ENCODE results near the gene C1QTNF2. TPM values are rescaled to one million over a fixed set of nuclear protein-coding genes. Genes with fewer than 3 reads are reported as not detected.
"Not testable (repeated sequence)": the region's sequence is repeated elsewhere in the genome, so short reads cannot be mapped to it uniquely, and the experiment has no call there.

The C1QTNF2 gene
- total RNA-seq, 2 donors from 2014 or later = not detected

GRCh38 chr5:160347448-160347847 is 23.0 kb downstream of the C1QTNF2 start:
- ATAC-seq (no peak), DNase-seq (ENCODE audit: low spot score) (no peak)
- Mint-ChIP-seq H3K9me3 (no peaks in the 10 kb centered on the region), H3K4me3 (no peak overlapping the region), H3K36me3 (no peaks in the 10 kb centered on the region), H3K27ac (no peak overlapping the region), H3K4me1 (ENCODE audit: low read depth in 2 of 2) (peaks cover 0 to 7% of the 10 kb centered on the region in 2 donors), H3K27me3 (peaks cover 0 to 3% of the 10 kb centered on the region in 2 donors)

DNA sequence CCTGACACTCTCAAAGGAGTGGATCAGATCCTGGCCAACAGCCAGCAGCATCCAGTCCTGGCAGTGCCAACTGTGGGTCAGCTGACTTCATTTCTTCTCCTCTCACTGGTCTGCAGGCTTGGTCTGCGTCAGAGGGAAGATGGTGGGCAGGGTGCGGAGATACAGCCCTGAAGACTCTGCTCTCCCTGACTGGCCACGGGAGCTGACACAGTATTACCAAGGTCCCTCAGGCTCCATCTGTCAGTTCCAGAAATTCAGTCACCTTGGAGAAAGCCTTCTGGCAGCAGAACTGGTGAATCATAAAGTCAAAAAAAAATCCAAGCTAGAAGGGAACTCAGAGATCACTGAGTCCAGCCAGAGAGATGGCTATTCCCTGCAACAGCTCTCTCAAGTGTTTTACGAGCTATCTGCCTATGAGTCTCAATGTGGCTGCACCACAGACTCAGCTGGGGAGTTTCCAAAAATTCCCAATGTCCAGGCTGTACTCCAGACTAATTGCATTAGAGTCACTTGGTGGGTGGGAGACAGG is 27.9 kb downstream of the C1QTNF2 start:
- Mint-ChIP-seq H3K27ac (no peak overlapping the region), H3K4me1 (ENCODE audit: low read depth in 2 of 2) (peaks cover 0 to 7% of the 10 kb centered on the region in 2 donors), H3K4me3 (no peak overlapping the region), H3K9me3 (no peaks in the 10 kb centered on the region), H3K27me3 (no peaks in the 10 kb centered on the region), H3K36me3 (no peaks in the 10 kb centered on the region)
- DNase-seq (ENCODE audit: low spot score) (no peak), ATAC-seq (no peak)

DNA sequence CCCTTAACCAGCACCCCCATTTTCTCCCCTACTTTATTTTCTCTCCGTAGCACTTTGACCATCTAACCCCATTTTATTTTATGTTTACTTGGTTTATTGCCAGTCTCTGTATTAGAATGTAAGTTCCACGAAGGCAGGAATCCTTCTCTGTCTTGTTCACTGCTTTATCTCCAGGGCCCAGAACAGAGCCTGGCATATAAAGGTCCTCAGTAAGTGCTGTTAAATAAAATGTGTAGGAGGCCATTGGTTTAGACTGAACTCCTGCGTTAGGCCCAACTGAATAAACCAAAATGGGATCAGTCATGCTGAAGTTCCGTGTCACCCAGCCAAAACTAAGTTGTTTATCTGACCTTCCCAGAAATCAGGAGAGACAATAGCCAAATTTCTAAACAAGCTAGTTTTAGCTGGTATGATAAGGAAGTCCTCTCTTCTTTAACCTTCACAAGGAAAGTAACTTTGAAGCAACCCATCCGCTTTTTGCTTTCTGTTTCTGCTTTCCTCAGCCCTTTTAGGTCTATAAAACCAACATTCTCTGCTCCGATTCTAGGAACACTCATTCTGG is 29.0 kb downstream of the C1QTNF2 start:
- Mint-ChIP-seq H3K27ac (peak overlapping the region in 1 of 2 donors; percentile 26), H3K36me3 (no peaks in the 10 kb centered on the region), H3K4me1 (ENCODE audit: low read depth in 2 of 2) (peaks cover 0 to 7% of the 10 kb centered on the region in 2 donors), H3K9me3 (no peaks in the 10 kb centered on the region), H3K4me3 (no peak overlapping the region), H3K27me3 (no peaks in the 10 kb centered on the region)
- DNase-seq (ENCODE audit: low spot score) (no peak), ATAC-seq (no peak)

DNA sequence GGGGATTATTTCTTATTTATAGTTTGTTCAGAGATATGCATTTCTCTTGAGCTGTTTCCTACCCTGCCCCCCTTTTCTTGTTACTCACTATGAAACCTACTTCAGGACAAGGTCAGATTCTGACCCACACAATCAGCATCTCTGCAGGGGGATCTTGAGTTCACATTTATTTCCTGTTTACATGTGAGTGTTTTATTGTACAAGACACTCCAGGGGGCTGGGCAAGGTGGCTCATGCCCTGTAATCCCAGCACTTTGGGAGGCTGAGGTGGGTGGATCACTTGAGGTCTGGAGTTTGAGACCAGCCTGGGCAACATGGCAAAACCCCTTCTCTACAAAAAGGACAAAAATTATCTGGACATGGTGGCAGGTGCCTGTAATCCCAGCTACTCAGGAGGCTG is 29.9 kb downstream of the C1QTNF2 start:
- H3K27ac Mint-ChIP-seq; H3K36me3 Mint-ChIP-seq; H3K4me1 Mint-ChIP-seq (ENCODE audit: low read depth in 2 of 2); H3K27me3 Mint-ChIP-seq; ATAC-seq; H3K9me3 Mint-ChIP-seq; DNase-seq (ENCODE audit: low spot score); H3K4me3 Mint-ChIP-seq: not testable (repeated sequence)

GRCh38 chr5:160339406-160340130 is 30.9 kb downstream of the C1QTNF2 start:
- Mint-ChIP-seq H3K4me1 (ENCODE audit: low read depth in 2 of 2) (peaks cover 0 to 7% of the 10 kb centered on the region in 2 donors), H3K27ac (no peak overlapping the region), H3K4me3 (no peak overlapping the region), H3K36me3 (no peaks in the 10 kb centered on the region), H3K9me3 (no peaks in the 10 kb centered on the region), H3K27me3 (peaks cover 0 to 10% of the 10 kb centered on the region in 2 donors)
- DNase-seq (ENCODE audit: low spot score) = no peak
- no peak for ATAC-seq

DNA sequence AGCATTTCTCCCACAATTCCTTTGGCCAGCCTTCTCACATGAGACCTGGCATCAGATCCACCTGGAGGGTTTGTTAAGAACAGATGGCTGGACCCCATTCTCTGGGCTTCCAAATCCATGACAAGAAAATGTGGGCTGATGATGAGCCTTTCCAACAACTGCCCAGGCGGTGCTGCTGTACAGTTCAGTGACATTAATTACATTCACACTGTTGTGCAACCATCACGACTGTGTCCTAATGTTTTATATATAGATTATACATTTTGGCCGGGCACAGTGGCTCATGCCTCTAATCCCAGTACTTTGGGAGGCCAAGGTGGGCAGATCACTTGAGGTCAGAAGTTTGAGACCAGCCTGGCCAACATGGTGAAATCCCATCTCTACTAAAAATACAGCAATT is 35.7 kb downstream of the C1QTNF2 start:
- H3K36me3 Mint-ChIP-seq; H3K27ac Mint-ChIP-seq; ATAC-seq; H3K4me3 Mint-ChIP-seq; DNase-seq (ENCODE audit: low spot score); H3K9me3 Mint-ChIP-seq: not testable (repeated sequence)
- Mint-ChIP-seq H3K4me1 (ENCODE audit: low read depth in 2 of 2) (peaks cover 0 to 11% of the 10 kb centered on the region in 2 donors), H3K27me3 (peaks cover 9 to 17% of the 10 kb centered on the region in 2 donors)

GRCh38 chr5:160333721-160334120 is 36.7 kb downstream of the C1QTNF2 start:
- no peak for ATAC-seq
- Mint-ChIP-seq H3K4me3 (no peak overlapping the region), H3K4me1 (ENCODE audit: low read depth in 2 of 2) (peaks cover 0 to 11% of the 10 kb centered on the region in 2 donors), H3K27ac (peak overlapping the region in 1 of 2 donors; percentile 16), H3K36me3 (no peaks in the 10 kb centered on the region), H3K9me3 (no peaks in the 10 kb centered on the region), H3K27me3 (peaks cover 9 to 17% of the 10 kb centered on the region in 2 donors)
- DNase-seq (ENCODE audit: low spot score) = no peak

DNA sequence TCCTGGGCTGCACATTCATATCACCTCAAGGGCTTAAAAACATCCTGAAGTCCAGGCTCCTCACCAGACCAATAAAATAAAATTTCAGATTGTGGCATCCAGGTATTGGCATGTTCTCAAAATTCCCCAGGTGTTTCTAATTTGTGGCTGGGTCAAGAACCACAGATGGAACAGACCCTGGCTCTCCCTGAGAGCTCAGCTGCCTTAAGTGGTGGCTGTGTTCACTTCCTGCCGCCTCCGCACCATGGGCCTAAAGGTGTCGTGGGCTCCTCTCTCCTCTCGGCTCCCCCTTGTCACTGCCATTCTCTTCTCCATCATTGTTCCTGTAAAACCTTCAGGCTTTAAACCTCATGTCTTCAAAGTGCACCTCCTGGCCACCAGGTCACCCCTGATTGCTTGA is 40.2 kb downstream of the C1QTNF2 start:
- no peak overlapping the region for H3K27ac Mint-ChIP-seq
- ATAC-seq = no peak

DNA sequence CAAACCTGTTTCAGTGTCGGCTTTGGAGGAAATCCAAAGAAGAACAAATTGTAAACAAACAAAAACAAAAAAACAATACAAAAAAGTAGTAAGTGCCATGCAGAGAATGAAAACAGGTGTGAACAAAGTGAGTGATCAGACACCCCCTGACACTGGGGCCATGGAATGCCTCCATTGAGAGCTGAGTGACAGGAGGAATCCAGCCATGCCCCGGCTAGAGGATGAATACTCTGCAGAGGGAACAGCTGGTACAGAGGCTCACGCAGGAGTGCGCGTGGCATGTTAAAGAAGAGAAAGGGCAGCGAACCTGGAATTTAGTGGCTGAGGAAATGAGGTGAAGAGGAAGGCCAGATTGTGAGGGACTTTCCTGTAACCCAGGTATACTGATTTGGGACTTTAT is 42.6 kb downstream of the C1QTNF2 start:
- Mint-ChIP-seq H3K4me1 (ENCODE audit: low read depth in 2 of 2) (peaks cover 0 to 5% of the 10 kb centered on the region in 2 donors), H3K4me3 (no peak overlapping the region), H3K36me3 (no peaks in the 10 kb centered on the region), H3K27ac (peak overlapping the region in 1 of 2 donors; percentile 40), H3K27me3 (no peaks in the 10 kb centered on the region), H3K9me3 (no peaks in the 10 kb centered on the region)
- DNase-seq (ENCODE audit: low spot score) (no peak), ATAC-seq (no peak)

More for the DNA sequence above, 40.2 kb downstream of the C1QTNF2 start:
- Mint-ChIP-seq H3K4me1 (ENCODE audit: low read depth in 2 of 2) (peaks cover 0 to 11% of the 10 kb centered on the region in 2 donors), H3K4me3 (no peak overlapping the region), H3K36me3 (no peaks in the 10 kb centered on the region), H3K9me3 (no peaks in the 10 kb centered on the region), H3K27me3 (peaks cover 7 to 9% of the 10 kb centered on the region in 2 donors)
- no peak for DNase-seq (ENCODE audit: low spot score)

DNA sequence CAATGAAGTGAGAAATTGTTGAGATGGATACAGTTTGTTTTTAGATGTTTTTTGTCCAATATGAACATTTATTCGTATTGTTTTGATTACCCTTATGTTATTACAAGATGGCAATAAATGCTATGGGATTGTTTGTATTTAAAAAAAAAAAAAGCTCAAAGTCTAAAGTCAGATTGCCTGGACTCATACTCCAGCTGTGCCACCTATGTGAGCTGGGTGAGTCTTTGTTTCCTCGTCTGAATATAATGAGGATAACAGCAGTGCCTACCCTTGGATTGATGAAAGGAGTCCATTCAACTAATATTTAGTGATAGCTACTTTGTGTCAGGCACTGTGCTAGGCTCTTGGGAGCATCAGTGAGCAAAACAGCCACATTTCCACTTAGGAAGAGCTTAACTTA is 43.4 kb downstream of the C1QTNF2 start:
- Mint-ChIP-seq H3K36me3 (no peaks in the 10 kb centered on the region), H3K27ac (no peak overlapping the region), H3K9me3 (no peaks in the 10 kb centered on the region), H3K4me1 (ENCODE audit: low read depth in 2 of 2) (peaks cover 0 to 5% of the 10 kb centered on the region in 2 donors), H3K4me3 (no peak overlapping the region), H3K27me3 (no peaks in the 10 kb centered on the region)
- DNase-seq (ENCODE audit: low spot score) (no peak), ATAC-seq (no peak)

DNA sequence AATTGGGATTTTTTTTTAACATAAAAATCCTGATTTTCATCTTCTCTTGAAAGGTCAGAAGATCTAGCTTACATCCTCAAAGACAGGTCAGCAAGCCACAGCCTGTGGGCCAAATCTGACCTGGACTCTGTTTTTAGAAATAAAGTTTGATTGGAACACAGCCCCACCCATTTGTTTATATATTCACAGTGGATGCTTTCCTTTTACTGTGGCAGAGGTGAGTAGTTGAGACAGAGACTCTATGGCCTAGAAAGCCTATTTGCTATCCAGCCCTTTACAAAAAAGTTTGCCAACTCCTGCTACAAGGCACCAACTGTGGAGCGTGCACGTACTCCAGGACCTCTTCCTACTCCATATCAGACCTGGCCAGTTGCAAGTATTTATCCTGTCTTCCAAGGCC is 44.7 kb downstream of the C1QTNF2 start:
- Mint-ChIP-seq H3K4me1 (ENCODE audit: low read depth in 2 of 2) (peaks cover 0 to 5% of the 10 kb centered on the region in 2 donors), H3K36me3 (no peaks in the 10 kb centered on the region), H3K27me3 (peaks cover 0 to 6% of the 10 kb centered on the region in 2 donors), H3K4me3 (no peak overlapping the region), H3K27ac (no peak overlapping the region), H3K9me3 (no peaks in the 10 kb centered on the region)
- no peak for ATAC-seq
- no peak for DNase-seq (ENCODE audit: low spot score)

- ATAC-seq (no peak), DNase-seq (ENCODE audit: low spot score) (no peak)
- H3K4me3 Mint-ChIP-seq = no peak overlapping the region
- no peaks in the 10 kb centered on the region for H3K9me3 Mint-ChIP-seq
- peaks cover 0 to 7% of the 10 kb centered on the region in 2 donors for H3K27me3 Mint-ChIP-seq
- H3K36me3 Mint-ChIP-seq = no peaks in the 10 kb centered on the region
- no peak overlapping the region for H3K27ac Mint-ChIP-seq
- H3K4me1 Mint-ChIP-seq (ENCODE audit: low read depth in 2 of 2) = peaks cover 0 to 2% of the 10 kb centered on the region in 2 donors
Observed at GRCh38 chr5:160324886-160325285, 45.5 kb downstream of the C1QTNF2 start.

- no peaks in the 10 kb centered on the region for H3K9me3 Mint-ChIP-seq
- ATAC-seq (no peak), DNase-seq (ENCODE audit: low spot score) (no peak)
- no peaks in the 10 kb centered on the region for H3K36me3 Mint-ChIP-seq
- peaks cover 0 to 22% of the 10 kb centered on the region in 2 donors for H3K27me3 Mint-ChIP-seq
- H3K4me3 Mint-ChIP-seq = no peak overlapping the region
- H3K27ac Mint-ChIP-seq = no peak overlapping the region
- peaks cover 0 to 5% of the 10 kb centered on the region in 2 donors for H3K4me1 Mint-ChIP-seq (ENCODE audit: low read depth in 2 of 2)
Observed at GRCh38 chr5:160318409-160318808, 52.0 kb downstream of the C1QTNF2 start.

DNA sequence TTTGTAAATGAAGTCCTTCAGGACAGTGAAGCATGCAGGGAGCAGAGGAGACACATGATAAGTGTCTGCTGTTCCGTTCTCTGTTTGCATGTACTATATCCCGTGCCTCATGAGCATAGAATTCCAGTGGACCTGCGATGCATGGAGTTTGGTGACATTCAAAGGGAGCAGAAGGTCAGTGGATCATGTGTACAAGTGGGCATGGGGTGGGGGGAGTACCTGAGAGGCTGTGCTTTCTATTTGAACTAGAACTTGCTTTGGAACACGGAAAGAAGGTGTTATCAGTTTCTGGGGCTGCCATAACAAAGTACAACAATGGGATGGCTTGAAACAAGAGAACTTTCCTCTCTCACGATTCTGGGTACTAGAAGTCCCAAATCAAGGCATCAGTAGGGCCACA is 53.0 kb downstream of the C1QTNF2 start:
- H3K4me1 Mint-ChIP-seq (ENCODE audit: low read depth in 2 of 2) = peaks cover 6 to 11% of the 10 kb centered on the region in 2 donors
- H3K36me3 Mint-ChIP-seq = no peaks in the 10 kb centered on the region
- DNase-seq (ENCODE audit: low spot score) (no peak), ATAC-seq (no peak)
- peak overlapping the region in 1 of 2 donors; percentile 78 for H3K27ac Mint-ChIP-seq
- peaks cover 0 to 31% of the 10 kb centered on the region in 2 donors for H3K27me3 Mint-ChIP-seq
- H3K4me3 Mint-ChIP-seq = no peak overlapping the region
- no peaks in the 10 kb centered on the region for H3K9me3 Mint-ChIP-seq
